ENCODE results near the gene ADGRB2. TPM values are rescaled to one million over a fixed set of nuclear protein-coding genes. Genes with fewer than 3 reads are reported as not detected.

Gene ADGRB2
- total and polyA plus RNA-seq, 2 donors (not counting 1 experiment from before 2014, with no cell fraction given): 4.4 to 10.4 TPM

- Histone ChIP-seq H3K36me3 (ENCODE audit: control insufficient read depth, insufficient read depth, low read length) (peaks cover 25% of the 10 kb centered on the region), H4K20me1 (ENCODE audit: control insufficient read depth, extremely low read depth, insufficient read depth, low read length) (no peaks in the 10 kb centered on the region), H2AFZ (ENCODE audit: low read length) (no peak overlapping the region), H3K9ac (ENCODE audit: insufficient read depth, low read length) (no peak overlapping the region), H3K4me1 (ENCODE audit: control insufficient read depth, extremely low read depth, insufficient read depth, low read length) (no peaks in the 10 kb centered on the region), H3K27me3 (ENCODE audit: control insufficient read depth, insufficient read depth, low read length) (no peaks in the 10 kb centered on the region), H3K79me2 (ENCODE audit: control insufficient read depth, insufficient read depth, low read length) (no peaks in the 10 kb centered on the region), H3K4me2 (ENCODE audit: extremely low read depth, insufficient read depth, low read length) (no peak overlapping the region), H3K27ac (ENCODE audit: insufficient read depth, low read length) (no peak overlapping the region), H3K9me3 (ENCODE audit: control insufficient read depth, insufficient read depth, low read depth, low read length) (no peaks in the 10 kb centered on the region), H3K4me3 (replicated peaks in 1 of 4; ENCODE audit: control extremely low read depth in 1 of 4, insufficient read depth in 1 of 4, low read depth in 3 of 4, low read length in 4 of 4) (no peak overlapping the region)
- TF ChIP-seq EZH2 (IDR thresholded peaks at IDR 0.05; ENCODE audit: low read length, missing control alignments) (no peak), CTCF (conservative IDR thresholded peaks at IDR 0.05 in 1 of 2, IDR thresholded peaks at IDR 0.05 in 1 of 2; ENCODE audit: low read depth in 1 of 2, low read length in 2 of 2) (no peak)
- no peak for DNase-seq (ENCODE audit: low read depth in 2 of 2)
Observed at GRCh38 chr1:31677949-31678348, 86.2 kb downstream of the ADGRB2 start.

GRCh38 chr1:31677401-31677800 lies 86.7 kb downstream of the ADGRB2 start:
- no peak overlapping the region for H3K27ac ChIP-seq (ENCODE audit: insufficient read depth, low read length)
- H2AFZ ChIP-seq (ENCODE audit: low read length): no peak overlapping the region
- no peaks in the 10 kb centered on the region for H3K4me1 ChIP-seq (ENCODE audit: control insufficient read depth, extremely low read depth, insufficient read depth, low read length)
- peaks cover 24% of the 10 kb centered on the region for H3K36me3 ChIP-seq (ENCODE audit: control insufficient read depth, insufficient read depth, low read length)
- TF ChIP-seq EZH2 (IDR thresholded peaks at IDR 0.05; ENCODE audit: low read length, missing control alignments): no peak
- TF ChIP-seq CTCF (conservative IDR thresholded peaks at IDR 0.05 in 1 of 2, IDR thresholded peaks at IDR 0.05 in 1 of 2; ENCODE audit: low read depth in 1 of 2, low read length in 2 of 2): no peak
- no peak overlapping the region for H3K4me2 ChIP-seq (ENCODE audit: extremely low read depth, insufficient read depth, low read length)
- no peaks in the 10 kb centered on the region for H4K20me1 ChIP-seq (ENCODE audit: control insufficient read depth, extremely low read depth, insufficient read depth, low read length)
- H3K27me3 ChIP-seq (ENCODE audit: control insufficient read depth, insufficient read depth, low read length): no peaks in the 10 kb centered on the region
- H3K9me3 ChIP-seq (ENCODE audit: control insufficient read depth, insufficient read depth, low read depth, low read length): no peaks in the 10 kb centered on the region
- DNase-seq (ENCODE audit: low read depth in 2 of 2): no peak
- no peak overlapping the region for H3K4me3 ChIP-seq (replicated peaks in 1 of 4; ENCODE audit: control extremely low read depth in 1 of 4, insufficient read depth in 1 of 4, low read depth in 3 of 4, low read length in 4 of 4)
- no peak overlapping the region for H3K9ac ChIP-seq (ENCODE audit: insufficient read depth, low read length)
- H3K79me2 ChIP-seq (ENCODE audit: control insufficient read depth, insufficient read depth, low read length): no peaks in the 10 kb centered on the region

Other genes starting within 250 kb of the ADGRB2 start
- 3.0 and 3.3 TPM in 2 replicates for gene TINAGL1, start 187.8 kb downstream of the ADGRB2 start, total RNA-seq
- gene TINAGL1, start 187.8 kb downstream of the ADGRB2 start, polyA plus RNA-seq: 2.8 and 92.5 TPM in 2 replicates
- gene HCRTR1, start 146.7 kb downstream of the ADGRB2 start, total RNA-seq: not detected in 2 replicates
- gene HCRTR1, start 146.7 kb downstream of the ADGRB2 start, polyA plus RNA-seq: not detected in 2 replicates
- 72.2 and 78.1 TPM in 2 replicates for gene PEF1, start 119.5 kb downstream of the ADGRB2 start, total RNA-seq
- gene PEF1, start 119.5 kb downstream of the ADGRB2 start, polyA plus RNA-seq: 72.9 and 85.3 TPM in 2 replicates
- gene COL16A1, start 60.3 kb downstream of the ADGRB2 start, total RNA-seq: 80.3 and 150 TPM in 2 replicates
- 20.9 and 21.0 TPM in 2 replicates for gene COL16A1, start 60.3 kb downstream of the ADGRB2 start, polyA plus RNA-seq
- gene SPOCD1, start 51.7 kb upstream of the ADGRB2 start, total RNA-seq: 30.3 and 47.2 TPM in 2 replicates
- gene SPOCD1, start 51.7 kb upstream of the ADGRB2 start, polyA plus RNA-seq: 44.8 and 55.4 TPM in 2 replicates
- gene PTP4A2, start 174.0 kb upstream of the ADGRB2 start, total RNA-seq: 268 and 366 TPM in 2 replicates
- 398 and 429 TPM in 2 replicates for gene PTP4A2, start 174.0 kb upstream of the ADGRB2 start, polyA plus RNA-seq
- gene KHDRBS1, start 249.5 kb upstream of the ADGRB2 start, total RNA-seq: 42.1 and 56.0 TPM in 2 replicates
- gene KHDRBS1, start 249.5 kb upstream of the ADGRB2 start, polyA plus RNA-seq: 73.0 and 84.8 TPM in 2 replicates